Heart left ventricle (tissue), 13 donors: Measurements from ENCODE around the gene DCTD.

Experiments
- POLR2A ChIP-seq, 2 donors: fragments of 450-650 bp; IDR thresholded peaks; one replicate each; pipeline ENCODE4 v1.6.1; 2017; ENCODE audit warnings: antibody characterized with exemption in 2 of 2, mild to moderate bottlenecking in 2 of 2, moderate library complexity in 2 of 2
- TF ChIP-seq, protein P1 (sequence below), 12 donors: fragments of 200-600 bp; sonication (generic) in 4 of 12; IDR thresholded peaks; one replicate each; pipeline versions ENCODE4 v1.5.0 to v1.8.0; 2018 to 2022; ENCODE audit warnings: antibody characterized with exemption in 12 of 12, mild to moderate bottlenecking in 5 of 12
- donor health status: ischemic (EF 13 %, LVEDD 7.1; RV severe dilation, severe dysfunction).
- donor health status: DM: no; HTN: yes; CAD: no.
- donor health status: DM: no; HTN: no; CAD: no.
- donor health status: ischemic (EF 25% LVEDD 6.9; RV normal size, moderate dysfunction).
- donor health status: ischemic (EF 25% LVEDD 5.7; RV mildly dilated, moderate dysfunction).
- donor health status: ischemic (EF 35%, LVEDD 5.7; RV mildly dilated, moderate dysfunction).
- donor health status: nonischemic (EF 11% LVEDD 7.7; RV severe dilation, severe dysfunction).
- donor health status: DM: yes; HTN: yes; CAD: no.
- donor health status: PGD.
- donor health status: ischemic (EF 29% LVEDD 5.4; RV normal size, mild dysfunction).
- donor health status: nonischemic (EF 23%, LVEDD 6.1; RV moderate dilation, normal function).

DNA sequence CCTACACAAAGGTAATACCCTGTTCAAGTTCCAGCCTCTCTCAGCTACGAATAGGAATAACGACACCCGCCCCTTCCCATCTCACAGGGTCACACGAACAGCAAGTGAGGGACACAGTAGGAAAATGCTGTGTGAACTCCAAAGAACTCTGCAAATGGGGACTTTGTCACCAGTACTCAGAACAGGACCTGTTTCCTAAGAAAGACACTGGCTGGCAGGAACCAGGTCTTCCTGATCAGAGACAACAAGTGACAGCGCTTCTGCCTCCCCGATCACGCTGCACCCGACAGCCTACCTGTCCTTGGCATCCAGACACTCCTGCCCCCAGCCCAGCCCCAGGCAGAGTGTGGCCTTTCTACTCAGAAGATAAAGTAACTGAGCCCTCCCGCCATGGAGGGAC lies 14.2 kb downstream of the DCTD start:
- TF ChIP-seq, protein P1, sequence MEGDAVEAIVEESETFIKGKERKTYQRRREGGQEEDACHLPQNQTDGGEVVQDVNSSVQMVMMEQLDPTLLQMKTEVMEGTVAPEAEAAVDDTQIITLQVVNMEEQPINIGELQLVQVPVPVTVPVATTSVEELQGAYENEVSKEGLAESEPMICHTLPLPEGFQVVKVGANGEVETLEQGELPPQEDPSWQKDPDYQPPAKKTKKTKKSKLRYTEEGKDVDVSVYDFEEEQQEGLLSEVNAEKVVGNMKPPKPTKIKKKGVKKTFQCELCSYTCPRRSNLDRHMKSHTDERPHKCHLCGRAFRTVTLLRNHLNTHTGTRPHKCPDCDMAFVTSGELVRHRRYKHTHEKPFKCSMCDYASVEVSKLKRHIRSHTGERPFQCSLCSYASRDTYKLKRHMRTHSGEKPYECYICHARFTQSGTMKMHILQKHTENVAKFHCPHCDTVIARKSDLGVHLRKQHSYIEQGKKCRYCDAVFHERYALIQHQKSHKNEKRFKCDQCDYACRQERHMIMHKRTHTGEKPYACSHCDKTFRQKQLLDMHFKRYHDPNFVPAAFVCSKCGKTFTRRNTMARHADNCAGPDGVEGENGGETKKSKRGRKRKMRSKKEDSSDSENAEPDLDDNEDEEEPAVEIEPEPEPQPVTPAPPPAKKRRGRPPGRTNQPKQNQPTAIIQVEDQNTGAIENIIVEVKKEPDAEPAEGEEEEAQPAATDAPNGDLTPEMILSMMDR (IDR thresholded peaks at IDR 0.05): no peak
- no peak for TF ChIP-seq POLR2A (IDR thresholded peaks at IDR 0.05)
